SK-N-SH treated with all-trans-retinoic acid at 6 μM for 48 hours (cell line): Measurements from ENCODE around the gene PIGP.

ENCODE experiments used
- ARNTL ChIP-seq: fragments of 450-650 bp; formaldehyde crosslinking; IDR thresholded peaks from 2 replicates; pipeline ENCODE4 v1.5.0; 2020; ENCODE audit warnings: low read depth, mild to moderate bottlenecking, moderate library complexity, borderline replicate concordance
- BACH2 ChIP-seq: fragments of 250-450 bp; sonication (Bioruptor Pico); IDR thresholded peaks from 2 replicates; pipeline ENCODE4 v1.9.0; 2021; ENCODE audit warnings: mild to moderate bottlenecking, borderline replicate concordance
- CSDC2 ChIP-seq: fragments of 250-450 bp; sonication (Bioruptor Pico); IDR thresholded peaks from 2 replicates; pipeline ENCODE4 v1.5.0; 2020; ENCODE audit warnings: mild to moderate bottlenecking, moderate library complexity
- PATZ1 ChIP-seq: fragments of 250-450 bp; sonication (Bioruptor Pico); IDR thresholded peaks from 2 replicates; pipeline ENCODE4 v1.8.0; 2020; ENCODE audit warnings: mild to moderate bottlenecking, moderate library complexity, borderline replicate concordance
- PPARA ChIP-seq: fragments of 250-450 bp; sonication (Bioruptor Pico); IDR thresholded peaks from 2 replicates; pipeline ENCODE4 v1.5.0; 2020; ENCODE audit warnings: mild to moderate bottlenecking, borderline replicate concordance
- RARB ChIP-seq: fragments of 250-450 bp; sonication (Bioruptor Pico); IDR thresholded peaks from 2 replicates; pipeline ENCODE4 v1.8.0; 2021; ENCODE audit warnings: mild to moderate bottlenecking, moderate library complexity
- TOX ChIP-seq: fragments of 250-450 bp; sonication (Bioruptor Pico); IDR thresholded peaks from 2 replicates; pipeline ENCODE4 v1.8.0; 2021; ENCODE audit warnings: mild to moderate bottlenecking, moderate library complexity, borderline replicate concordance
- ZFP3 ChIP-seq: fragments of 250-450 bp; sonication (Bioruptor Pico); IDR thresholded peaks from 2 replicates; pipeline ENCODE4 v1.5.0; 2020; ENCODE audit warnings: mild to moderate bottlenecking, moderate library complexity
- ZFP30 ChIP-seq: fragments of 450-650 bp; formaldehyde crosslinking; IDR thresholded peaks from 2 replicates; pipeline ENCODE4 v1.5.0; 2022; ENCODE audit warnings: mild to moderate bottlenecking, moderate library complexity
- ZNF565 ChIP-seq: fragments of 450-650 bp; formaldehyde crosslinking; conservative IDR thresholded peaks from 2 replicates; pipeline ENCODE4 v1.5.0; 2020; ENCODE audit warnings: low read depth, mild to moderate bottlenecking, moderate library complexity
- ZNF70 ChIP-seq: fragments of 450-650 bp; formaldehyde crosslinking; IDR thresholded peaks from 2 replicates; pipeline ENCODE4 v1.5.0; 2020; ENCODE audit warnings: mild to moderate bottlenecking, moderate library complexity
- ZNF8 ChIP-seq: fragments of 450-650 bp; formaldehyde crosslinking; IDR thresholded peaks from 2 replicates; pipeline ENCODE4 v1.5.0; 2020; ENCODE audit warnings: mild to moderate bottlenecking, moderate library complexity
- TF ChIP-seq, protein P1 (sequence below): fragments of 250-450 bp; sonication (Bioruptor Pico); IDR thresholded peaks from 2 replicates; pipeline ENCODE4 v1.5.1; 2020; ENCODE audit warnings: low read depth, mild to moderate bottlenecking, moderate library complexity

DNA sequence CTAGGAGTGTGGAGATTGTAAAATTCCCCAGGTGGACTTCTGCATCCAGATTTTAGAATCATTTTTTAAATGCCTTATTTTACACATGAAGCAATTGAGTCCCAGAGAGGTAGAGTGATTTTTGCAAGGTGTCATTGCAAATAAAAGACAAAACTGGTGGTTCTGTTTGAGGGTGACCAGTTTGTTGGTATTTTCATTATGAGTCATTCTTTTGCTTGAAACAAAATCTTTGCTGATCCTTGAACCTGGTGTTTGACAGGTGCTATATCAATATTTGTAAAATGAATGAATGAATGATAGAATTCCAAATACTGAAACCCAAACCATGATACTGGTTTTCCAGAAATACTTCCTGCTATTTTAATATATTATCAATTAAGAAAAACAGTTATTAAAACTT, 44.3 kb upstream of the PIGP start:
- TF ChIP-seq PPARA (CRISPR knock-in tag) (no peak), ZNF565 (CRISPR knock-in tag) (no peak), ZNF70 (no peak), PATZ1 (CRISPR knock-in tag) (no peak), ZFP3 (CRISPR knock-in tag) (no peak), RARB (CRISPR knock-in tag) (no peak), ARNTL (CRISPR knock-in tag) (no peak), BACH2 (CRISPR knock-in tag) (no peak), CSDC2 (CRISPR knock-in tag) (no peak), ZFP30 (CRISPR knock-in tag) (no peak), ZNF8 (no peak), TOX (CRISPR knock-in tag) (no peak)
- TF ChIP-seq, protein P1, sequence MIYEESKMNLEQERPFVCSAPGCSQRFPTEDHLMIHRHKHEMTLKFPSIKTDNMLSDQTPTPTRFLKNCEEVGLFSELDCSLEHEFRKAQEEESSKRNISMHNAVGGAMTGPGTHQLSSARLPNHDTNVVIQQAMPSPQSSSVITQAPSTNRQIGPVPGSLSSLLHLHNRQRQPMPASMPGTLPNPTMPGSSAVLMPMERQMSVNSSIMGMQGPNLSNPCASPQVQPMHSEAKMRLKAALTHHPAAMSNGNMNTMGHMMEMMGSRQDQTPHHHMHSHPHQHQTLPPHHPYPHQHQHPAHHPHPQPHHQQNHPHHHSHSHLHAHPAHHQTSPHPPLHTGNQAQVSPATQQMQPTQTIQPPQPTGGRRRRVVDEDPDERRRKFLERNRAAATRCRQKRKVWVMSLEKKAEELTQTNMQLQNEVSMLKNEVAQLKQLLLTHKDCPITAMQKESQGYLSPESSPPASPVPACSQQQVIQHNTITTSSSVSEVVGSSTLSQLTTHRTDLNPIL (CRISPR knock-in tag), result no peak
